Activated CD8-positive, alpha-beta T cell treated with anti-CD3 and anti-CD28 coated beads, Interleukin-2, amount 10 ng/mL, durations not matched to agents 7 days and 5 days (primary cell): ENCODE results near the gene HBG2. TPM values are rescaled to one million over a fixed set of nuclear protein-coding genes. Genes with fewer than 3 reads are reported as not detected.

ENCODE experiments used
- ATAC-seq: fragments of 150-1000 bp; cut with Tn5 transposase; one replicate; pipeline ENCODE4 v1.10.0; 2021; ENCODE audit warnings: moderate library complexity
- CTCF ChIA-PET: fragments of 350-600 bp; sonication (Branson Sonifier 250); formaldehyde crosslinking; loops from one replicate; lab custom pipeline; 2021; ENCODE audit warnings: antibody characterized with exemption; lab: Charles Lee
- POLR2A ChIA-PET: fragments of 350-600 bp; sonication (Branson Sonifier 250); formaldehyde crosslinking; loops from one replicate; lab custom pipeline; 2021; ENCODE audit warnings: antibody characterized with exemption; lab: Charles Lee
- DNase-seq: peaks from one replicate; pipeline ENCODE4 v3.0.0-alpha.2; 2020
- H3K27ac Mint-ChIP-seq: one replicate; pipeline ENCODE4 v1.8.0; 2021; ENCODE audit warnings: mild to moderate bottlenecking, mixed read lengths
- H3K27me3 Mint-ChIP-seq: one replicate; pipeline ENCODE4 v1.8.0; 2021; ENCODE audit warnings: low read depth, mixed read lengths
- H3K36me3 Mint-ChIP-seq: one replicate; pipeline ENCODE4 v1.8.0; 2021; ENCODE audit warnings: low read depth, mixed read lengths
- H3K4me1 Mint-ChIP-seq: one replicate; pipeline ENCODE4 v1.8.0; 2021; ENCODE audit warnings: low read depth, mixed read lengths
- H3K4me3 Mint-ChIP-seq: one replicate; pipeline ENCODE4 v1.8.0; 2021; ENCODE audit warnings: mild to moderate bottlenecking, mixed read lengths
- H3K9me3 Mint-ChIP-seq: one replicate; pipeline ENCODE4 v1.8.0; 2022; ENCODE audit warnings: mixed read lengths; ENCODE audit not compliant: insufficient read depth
- total RNA-seq, 2 experiments: library from RNA; stranded (reverse); gene quantifications; one replicate each; pipeline ENCODE4 v1.2.3, GENCODE V29; 2021

HBG2 gene
- total RNA-seq, 2 experiments from 2014 or later = not detected

DNA sequence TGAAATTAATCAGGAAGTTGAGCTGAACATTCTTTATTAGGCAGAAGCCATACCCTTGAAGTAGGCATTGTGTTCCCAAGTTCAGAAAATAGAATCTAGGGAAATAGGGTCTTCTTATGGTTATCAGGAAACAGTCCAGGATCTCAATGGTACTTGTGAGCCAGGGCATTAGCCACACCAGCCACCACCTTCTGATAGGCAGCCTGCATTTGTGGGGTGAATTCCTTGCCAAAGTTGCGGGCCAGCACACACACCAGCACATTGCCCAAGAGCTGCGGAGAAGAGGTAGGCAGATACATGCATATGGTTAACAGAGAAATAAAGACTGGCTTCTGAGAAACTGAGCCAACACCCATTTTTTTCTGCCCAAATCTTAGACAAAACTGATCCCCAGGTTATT, 21.8 kb downstream of the HBG2 start:
- H3K27me3 Mint-ChIP-seq = peaks cover 10% of the 10 kb centered on the region

DNA sequence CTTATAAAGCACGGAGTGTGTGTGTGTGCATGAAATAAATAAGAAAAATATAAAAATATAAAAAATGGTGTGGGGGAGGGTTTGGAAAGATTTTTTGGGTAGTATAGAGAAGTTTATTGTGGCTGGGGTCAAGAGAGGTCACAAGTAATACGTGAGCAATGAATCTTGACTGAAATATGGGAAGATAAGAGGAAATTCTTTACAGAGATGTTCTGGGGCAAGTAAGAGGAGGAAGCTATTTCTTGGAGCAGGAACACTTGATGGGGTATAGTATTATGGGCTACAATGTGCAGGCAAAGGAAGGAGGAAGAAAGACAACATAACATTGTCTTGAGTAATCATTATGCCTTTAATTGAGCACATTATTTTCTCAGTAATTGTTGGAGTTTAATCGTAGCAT, 22.4 kb downstream of the HBG2 start:
- DNase-seq (no peak), ATAC-seq (no peak)
- Mint-ChIP-seq H3K27ac (no peak overlapping the region), H3K4me3 (no peak overlapping the region), H3K27me3 (peaks cover 8% of the 10 kb centered on the region), H3K36me3 (no peaks in the 10 kb centered on the region), H3K4me1 (peaks cover 8% of the 10 kb centered on the region), H3K9me3 (no peaks in the 10 kb centered on the region)
- POLR2A ChIA-PET = no interaction called here
- CTCF ChIA-PET = no interaction called here

More for the DNA sequence above, 21.8 kb downstream of the HBG2 start:
- peaks cover 8% of the 10 kb centered on the region for H3K4me1 Mint-ChIP-seq
- no peaks in the 10 kb centered on the region for H3K9me3 Mint-ChIP-seq
- no peaks in the 10 kb centered on the region for H3K36me3 Mint-ChIP-seq
- CTCF ChIA-PET = no interaction called here
- POLR2A ChIA-PET = no interaction called here
- H3K27ac Mint-ChIP-seq = no peak overlapping the region
- DNase-seq = no peak
- ATAC-seq = no peak
- no peak overlapping the region for H3K4me3 Mint-ChIP-seq

DNA sequence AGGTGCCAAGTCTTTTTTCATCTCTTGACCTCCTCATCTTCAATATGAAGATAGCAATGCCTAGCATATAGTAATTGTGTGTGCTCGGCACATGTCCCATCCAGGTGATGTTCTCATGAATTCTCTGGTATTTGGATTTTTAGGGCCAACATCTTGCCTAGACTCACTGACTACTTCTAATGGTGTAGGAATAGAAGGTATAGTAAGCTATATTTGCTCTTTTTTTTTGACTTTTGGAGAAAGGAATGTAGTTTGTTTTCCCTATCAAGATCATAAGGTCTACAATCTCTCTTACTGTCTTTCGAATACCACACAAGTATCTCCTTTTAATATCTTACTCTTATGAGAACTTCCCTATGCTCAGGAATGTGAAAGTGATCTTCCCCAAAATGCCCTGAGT, 23.5 kb downstream of the HBG2 start:
- H3K36me3 Mint-ChIP-seq = no peaks in the 10 kb centered on the region

DNA sequence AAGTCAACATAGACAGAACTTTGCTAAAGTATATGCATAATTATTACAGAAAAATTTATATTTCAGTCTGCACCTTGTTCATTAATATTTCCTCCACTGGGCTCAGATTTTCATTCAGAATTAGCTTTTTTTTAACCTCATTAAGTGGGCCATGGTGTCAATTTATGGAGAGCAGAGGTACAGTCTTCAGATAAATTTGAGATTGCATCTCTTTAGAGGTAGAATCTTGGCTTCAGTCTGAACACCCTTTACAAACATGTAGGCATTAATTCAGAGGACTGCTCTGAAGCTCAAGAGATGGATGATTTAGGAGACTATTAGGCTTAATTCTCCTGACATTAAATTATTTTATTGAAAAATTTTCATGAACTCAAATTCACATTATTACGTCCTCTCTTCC, 24.3 kb downstream of the HBG2 start:
- DNase-seq (no peak), ATAC-seq (no peak)
- Mint-ChIP-seq H3K4me3 (no peak overlapping the region), H3K9me3 (no peaks in the 10 kb centered on the region), H3K27ac (no peak overlapping the region), H3K4me1 (peaks cover 8% of the 10 kb centered on the region), H3K36me3 (no peaks in the 10 kb centered on the region), H3K27me3 (peaks cover 2% of the 10 kb centered on the region)
- ChIA-PET CTCF (no interaction called here), POLR2A (no interaction called here)

More for the DNA sequence above, 23.5 kb downstream of the HBG2 start:
- peaks cover 3% of the 10 kb centered on the region for H3K27me3 Mint-ChIP-seq
- ATAC-seq (no peak), DNase-seq (no peak)
- H3K9me3 Mint-ChIP-seq = no peaks in the 10 kb centered on the region
- H3K4me3 Mint-ChIP-seq = no peak overlapping the region
- H3K4me1 Mint-ChIP-seq = peaks cover 8% of the 10 kb centered on the region
- H3K27ac Mint-ChIP-seq = no peak overlapping the region
- POLR2A ChIA-PET = no interaction called here
- CTCF ChIA-PET = no interaction called here

DNA sequence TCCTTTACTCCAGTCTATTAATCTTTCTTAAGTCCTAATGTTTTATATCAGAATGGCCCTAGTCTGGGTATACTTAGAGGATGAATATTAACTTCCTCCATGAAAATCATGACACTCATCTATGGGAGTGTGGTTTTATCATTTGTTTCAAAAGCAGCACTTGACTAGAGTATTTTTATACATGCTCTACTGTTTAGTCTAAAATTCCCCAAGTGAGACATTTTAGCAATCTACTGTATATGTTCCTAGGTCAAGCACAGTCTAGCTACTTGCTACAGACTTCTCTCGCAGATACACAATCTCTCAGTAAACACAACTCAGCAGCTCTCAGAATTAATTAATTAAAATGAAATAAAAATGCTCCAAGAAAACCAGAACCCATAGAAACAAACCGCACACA, 24.8 kb downstream of the HBG2 start:
- POLR2A ChIA-PET = no interaction called here

DNA sequence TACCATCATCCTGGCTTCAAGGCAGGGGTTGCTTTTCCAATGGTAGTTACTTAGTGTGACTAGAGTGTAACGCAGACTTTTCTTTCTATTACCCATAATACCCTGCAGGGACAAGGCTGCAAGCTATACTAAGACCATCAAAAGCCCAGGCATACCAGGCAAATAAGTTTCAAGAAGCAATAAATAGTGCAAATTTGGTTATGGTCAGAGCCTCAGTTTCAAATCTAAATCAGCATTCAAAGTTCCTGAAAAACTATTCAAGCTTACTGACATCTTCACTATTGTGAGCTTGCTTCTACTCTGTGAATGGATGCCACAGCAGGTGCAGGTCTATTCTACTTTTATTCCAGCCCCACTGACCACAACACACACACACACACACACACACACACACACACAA, 25.2 kb downstream of the HBG2 start:
- peaks cover 5% of the 10 kb centered on the region for H3K4me1 Mint-ChIP-seq
- H3K9me3 Mint-ChIP-seq = no peaks in the 10 kb centered on the region
- no peak overlapping the region for H3K4me3 Mint-ChIP-seq
- ChIA-PET CTCF (no interaction called here), POLR2A (no interaction called here)
- no peaks in the 10 kb centered on the region for H3K27me3 Mint-ChIP-seq
- no peaks in the 10 kb centered on the region for H3K36me3 Mint-ChIP-seq
- H3K27ac Mint-ChIP-seq = no peak overlapping the region
- no peak for DNase-seq
- no peak for ATAC-seq

More for the DNA sequence above, 24.8 kb downstream of the HBG2 start:
- H3K27ac Mint-ChIP-seq = no peak overlapping the region
- H3K4me1 Mint-ChIP-seq = peaks cover 8% of the 10 kb centered on the region
- CTCF ChIA-PET = no interaction called here
- H3K36me3 Mint-ChIP-seq = no peaks in the 10 kb centered on the region
- ATAC-seq (no peak), DNase-seq (no peak)
- H3K9me3 Mint-ChIP-seq = no peaks in the 10 kb centered on the region
- no peak overlapping the region for H3K4me3 Mint-ChIP-seq
- H3K27me3 Mint-ChIP-seq = no peaks in the 10 kb centered on the region

DNA sequence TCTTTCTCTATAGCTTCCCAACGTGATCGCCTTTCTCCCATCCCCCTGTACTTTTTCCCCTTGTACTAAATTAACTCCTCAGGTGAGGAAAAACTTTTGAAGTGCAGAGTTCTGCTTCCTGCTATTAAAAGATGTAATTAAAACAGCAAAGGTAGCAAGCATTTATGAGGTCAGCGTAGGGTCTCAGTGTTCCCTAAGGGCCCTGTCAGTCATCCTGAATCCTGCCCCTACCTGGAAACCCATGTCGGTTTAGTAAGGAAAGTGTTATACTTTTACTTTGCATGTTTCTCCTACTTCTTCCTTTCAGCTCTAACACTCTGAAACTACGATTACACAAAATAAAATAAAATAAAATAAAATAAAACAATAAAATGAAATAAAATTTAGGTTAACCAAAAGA, 26.5 kb downstream of the HBG2 start:
- Mint-ChIP-seq H3K4me1 (no peaks in the 10 kb centered on the region), H3K36me3 (no peaks in the 10 kb centered on the region), H3K4me3 (no peak overlapping the region), H3K9me3 (no peaks in the 10 kb centered on the region), H3K27me3 (no peaks in the 10 kb centered on the region), H3K27ac (no peak overlapping the region)
- no peak for DNase-seq
- POLR2A ChIA-PET = no interaction called here
- ATAC-seq = no peak
- CTCF ChIA-PET = no interaction called here

DNA sequence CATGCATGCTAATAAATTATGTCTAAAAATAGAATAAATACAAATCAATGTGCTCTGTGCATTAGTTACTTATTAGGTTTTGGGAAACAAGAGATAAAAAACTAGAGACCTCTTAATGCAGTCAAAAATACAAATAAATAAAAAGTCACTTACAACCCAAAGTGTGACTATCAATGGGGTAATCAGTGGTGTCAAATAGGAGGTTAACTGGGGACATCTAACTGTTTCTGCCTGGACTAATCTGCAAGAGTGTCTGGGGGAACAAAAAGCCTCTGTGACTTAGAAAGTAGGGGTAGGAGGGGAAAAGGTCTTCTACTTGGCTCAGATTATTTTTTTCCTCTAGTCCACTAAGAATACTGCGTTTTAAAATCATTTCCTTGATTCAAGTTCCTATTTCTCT, 26.9 kb downstream of the HBG2 start:
- ATAC-seq = no peak
- ChIA-PET CTCF (no interaction called here), POLR2A (no interaction called here)

DNA sequence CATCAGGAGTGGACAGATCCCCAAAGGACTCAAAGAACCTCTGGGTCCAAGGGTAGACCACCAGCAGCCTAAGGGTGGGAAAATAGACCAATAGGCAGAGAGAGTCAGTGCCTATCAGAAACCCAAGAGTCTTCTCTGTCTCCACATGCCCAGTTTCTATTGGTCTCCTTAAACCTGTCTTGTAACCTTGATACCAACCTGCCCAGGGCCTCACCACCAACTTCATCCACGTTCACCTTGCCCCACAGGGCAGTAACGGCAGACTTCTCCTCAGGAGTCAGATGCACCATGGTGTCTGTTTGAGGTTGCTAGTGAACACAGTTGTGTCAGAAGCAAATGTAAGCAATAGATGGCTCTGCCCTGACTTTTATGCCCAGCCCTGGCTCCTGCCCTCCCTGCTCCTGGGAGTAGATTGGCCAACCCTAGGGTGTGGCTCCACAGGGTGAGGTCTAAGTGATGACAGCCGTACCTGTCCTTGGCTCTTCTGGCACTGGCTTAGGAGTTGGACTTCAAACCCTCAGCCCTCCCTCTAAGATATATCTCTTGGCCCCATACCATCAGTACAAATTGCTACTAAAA, 27.8 kb downstream of the HBG2 start, which contains the start of gene HBB:
Gene HBB, minus strand, starts transcription at position 340 of the 579 bp plus-strand sequence. Its CDS starts 50 bp downstream, at position 290.
- ATAC-seq (no peak), DNase-seq (no peak)
- Mint-ChIP-seq H3K27me3 (no peaks in the 10 kb centered on the region), H3K4me3 (no peak within 1 kb of the TSS), H3K27ac (no peak within 1 kb of the TSS), H3K4me1 (no peaks in the 10 kb centered on the region), H3K36me3 (no peaks in the 10 kb centered on the region), H3K9me3 (no peaks in the 10 kb centered on the region)
- POLR2A ChIA-PET = no interaction called here
- CTCF ChIA-PET = no interaction called here

More for the DNA sequence above, 26.9 kb downstream of the HBG2 start:
- Mint-ChIP-seq H3K4me1 (no peaks in the 10 kb centered on the region), H3K4me3 (no peak overlapping the region), H3K27ac (no peak overlapping the region), H3K9me3 (no peaks in the 10 kb centered on the region), H3K27me3 (no peaks in the 10 kb centered on the region), H3K36me3 (no peaks in the 10 kb centered on the region)
- no peak for DNase-seq

DNA sequence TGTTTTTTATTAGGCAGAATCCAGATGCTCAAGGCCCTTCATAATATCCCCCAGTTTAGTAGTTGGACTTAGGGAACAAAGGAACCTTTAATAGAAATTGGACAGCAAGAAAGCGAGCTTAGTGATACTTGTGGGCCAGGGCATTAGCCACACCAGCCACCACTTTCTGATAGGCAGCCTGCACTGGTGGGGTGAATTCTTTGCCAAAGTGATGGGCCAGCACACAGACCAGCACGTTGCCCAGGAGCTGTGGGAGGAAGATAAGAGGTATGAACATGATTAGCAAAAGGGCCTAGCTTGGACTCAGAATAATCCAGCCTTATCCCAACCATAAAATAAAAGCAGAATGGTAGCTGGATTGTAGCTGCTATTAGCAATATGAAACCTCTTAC, 29.1 kb downstream of the HBG2 start:
- CTCF ChIA-PET = no interaction called here
- Mint-ChIP-seq H3K27ac (no peak overlapping the region), H3K36me3 (no peaks in the 10 kb centered on the region), H3K4me3 (no peak overlapping the region), H3K27me3 (no peaks in the 10 kb centered on the region), H3K4me1 (no peaks in the 10 kb centered on the region), H3K9me3 (no peaks in the 10 kb centered on the region)
- no peak for ATAC-seq
- DNase-seq = no peak
- POLR2A ChIA-PET = no interaction called here

DNA sequence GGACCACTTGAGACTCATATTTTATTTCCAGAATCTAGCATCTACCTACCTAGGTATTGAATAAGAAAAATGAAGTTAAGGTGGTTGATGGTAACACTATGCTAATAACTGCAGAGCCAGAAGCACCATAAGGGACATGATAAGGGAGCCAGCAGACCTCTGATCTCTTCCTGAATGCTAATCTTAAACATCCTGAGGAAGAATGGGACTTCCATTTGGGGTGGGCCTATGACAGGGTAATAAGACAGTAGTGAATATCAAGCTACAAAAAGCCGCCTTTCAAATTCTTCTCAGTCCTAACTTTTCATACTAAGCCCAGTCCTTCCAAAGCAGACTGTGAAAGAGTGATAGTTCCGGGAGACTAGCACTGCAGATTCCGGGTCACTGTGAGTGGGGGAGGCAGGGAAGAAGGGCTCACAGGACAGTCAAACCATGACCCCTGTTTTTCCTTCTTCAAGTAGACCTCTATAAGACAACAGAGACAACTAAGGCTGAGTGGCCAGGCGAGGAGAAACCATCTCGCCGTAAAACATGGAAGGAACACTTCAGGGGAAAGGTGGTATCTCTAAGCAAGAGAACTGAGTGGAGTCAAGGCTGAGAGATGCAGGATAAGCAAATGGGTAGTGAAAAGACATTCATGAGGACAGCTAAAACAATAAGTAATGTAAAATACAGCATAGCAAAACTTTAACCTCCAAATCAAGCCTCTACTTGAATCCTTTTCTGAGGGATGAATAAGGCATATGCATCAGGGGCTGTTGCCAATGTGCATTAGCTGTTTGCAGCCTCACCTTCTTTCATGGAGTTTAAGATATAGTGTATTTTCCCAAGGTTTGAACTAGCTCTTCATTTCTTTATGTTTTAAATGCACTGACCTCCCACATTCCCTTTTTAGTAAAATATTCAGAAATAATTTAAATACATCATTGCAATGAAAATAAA, 29.8 kb downstream of the HBG2 start:
- no peak for DNase-seq
- Mint-ChIP-seq H3K9me3 (no peaks in the 10 kb centered on the region), H3K27me3 (no peaks in the 10 kb centered on the region), H3K36me3 (no peaks in the 10 kb centered on the region), H3K4me3 (no peak overlapping the region), H3K27ac (no peak overlapping the region), H3K4me1 (no peaks in the 10 kb centered on the region)
- CTCF ChIA-PET = no interaction called here
- POLR2A ChIA-PET = no interaction called here
- ATAC-seq = no peak

DNA sequence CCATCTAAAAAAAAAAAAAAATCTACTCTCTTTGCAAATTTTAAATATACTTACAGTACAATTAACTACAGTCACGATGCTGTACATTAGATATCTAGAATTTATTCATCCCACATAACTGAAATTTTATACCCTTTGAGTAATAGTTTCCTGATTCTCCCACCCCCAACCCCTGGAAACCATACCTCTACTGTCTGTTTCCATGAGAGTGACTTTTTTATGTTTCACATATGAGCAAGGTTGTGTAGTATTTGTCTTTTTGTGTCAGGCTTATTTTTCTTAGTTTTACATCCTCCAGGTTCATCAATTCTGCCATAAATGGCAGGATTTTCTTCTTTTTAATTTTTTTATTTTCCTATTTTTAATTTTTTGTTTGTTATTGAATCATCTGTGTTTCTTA, 30.9 kb downstream of the HBG2 start:
- no peak for DNase-seq
- Mint-ChIP-seq H3K9me3 (no peaks in the 10 kb centered on the region), H3K27me3 (no peaks in the 10 kb centered on the region), H3K4me3 (no peak overlapping the region), H3K4me1 (no peaks in the 10 kb centered on the region), H3K36me3 (no peaks in the 10 kb centered on the region), H3K27ac (no peak overlapping the region)
- POLR2A ChIA-PET = no interaction called here
- ATAC-seq = no peak
- CTCF ChIA-PET = no interaction called here
